Vagina (tissue), 2 donors: ENCODE measurements around the gene PEX26.

Source experiments
- POLR2A ChIP-seq, 2 donors: fragments of 450-650 bp; IDR thresholded peaks; one replicate each; pipeline ENCODE4 v1.6.1; 2017; ENCODE audit warnings: antibody characterized with exemption in 2 of 2, mild to moderate bottlenecking in 2 of 2, moderate library complexity in 2 of 2
- POLR2AphosphoS5 ChIP-seq, 2 donors: sonication (generic); formaldehyde crosslinking; IDR thresholded peaks; one replicate each; pipeline ENCODE4 v1.9.0; 2017; ENCODE audit warnings: antibody characterized with exemption in 2 of 2, mild to moderate bottlenecking in 2 of 2, low read depth in 1 of 2; ENCODE audit not compliant: insufficient read depth in 1 of 2
- TF ChIP-seq, protein P1 (sequence below), 3 experiments: fragments of 450-650 bp in 2 of 3; fragments of 200-600 bp in 1 of 3; sonication (generic) in 1 of 3; IDR thresholded peaks; one replicate each; pipeline ENCODE4 v1.5.1; 2017 to 2019; ENCODE audit warnings: antibody characterized with exemption in 3 of 3, mild to moderate bottlenecking in 2 of 3, moderate library complexity in 2 of 3

DNA sequence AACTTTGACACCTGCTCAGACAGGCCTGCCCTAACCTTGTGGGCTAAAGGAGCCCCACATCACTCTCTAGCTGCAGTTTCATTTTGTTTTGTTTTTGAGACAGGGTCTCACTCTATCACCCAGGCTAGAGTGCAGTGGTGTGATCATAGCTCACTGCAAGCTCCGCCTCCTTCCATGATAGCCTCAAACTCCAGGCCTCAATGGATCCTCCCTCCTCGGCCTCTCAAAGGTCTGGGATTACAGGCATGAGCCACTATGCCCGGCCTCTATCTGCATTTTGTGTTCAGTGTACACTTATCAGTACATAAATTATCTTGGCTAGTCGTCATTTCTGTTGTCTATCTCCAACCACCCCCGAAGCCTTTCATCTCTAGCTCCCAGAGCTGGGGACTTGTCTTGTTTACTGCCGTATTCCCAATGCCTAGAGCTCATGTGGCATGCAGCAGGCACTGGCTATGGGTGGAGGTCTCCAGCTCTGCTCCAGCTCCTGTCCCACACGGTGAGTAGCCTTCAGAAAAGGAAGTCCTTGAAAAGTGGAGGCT, 22.1 kb upstream of the PEX26 start:
- TF ChIP-seq, protein P1, sequence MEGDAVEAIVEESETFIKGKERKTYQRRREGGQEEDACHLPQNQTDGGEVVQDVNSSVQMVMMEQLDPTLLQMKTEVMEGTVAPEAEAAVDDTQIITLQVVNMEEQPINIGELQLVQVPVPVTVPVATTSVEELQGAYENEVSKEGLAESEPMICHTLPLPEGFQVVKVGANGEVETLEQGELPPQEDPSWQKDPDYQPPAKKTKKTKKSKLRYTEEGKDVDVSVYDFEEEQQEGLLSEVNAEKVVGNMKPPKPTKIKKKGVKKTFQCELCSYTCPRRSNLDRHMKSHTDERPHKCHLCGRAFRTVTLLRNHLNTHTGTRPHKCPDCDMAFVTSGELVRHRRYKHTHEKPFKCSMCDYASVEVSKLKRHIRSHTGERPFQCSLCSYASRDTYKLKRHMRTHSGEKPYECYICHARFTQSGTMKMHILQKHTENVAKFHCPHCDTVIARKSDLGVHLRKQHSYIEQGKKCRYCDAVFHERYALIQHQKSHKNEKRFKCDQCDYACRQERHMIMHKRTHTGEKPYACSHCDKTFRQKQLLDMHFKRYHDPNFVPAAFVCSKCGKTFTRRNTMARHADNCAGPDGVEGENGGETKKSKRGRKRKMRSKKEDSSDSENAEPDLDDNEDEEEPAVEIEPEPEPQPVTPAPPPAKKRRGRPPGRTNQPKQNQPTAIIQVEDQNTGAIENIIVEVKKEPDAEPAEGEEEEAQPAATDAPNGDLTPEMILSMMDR (IDR thresholded peaks at IDR 0.05): no peak
- no peak for TF ChIP-seq POLR2A (IDR thresholded peaks at IDR 0.05)
- TF ChIP-seq POLR2AphosphoS5 (IDR thresholded peaks at IDR 0.05; ENCODE audit: insufficient read depth in 1 of 2, low read depth in 1 of 2): no peak
